ENCODE measurements around the gene GPER1.
"Not testable (repeated sequence)": the region's sequence is repeated elsewhere in the genome, so short reads cannot be mapped to it uniquely, and the experiment has no call there.

The GPER1 gene

DNA sequence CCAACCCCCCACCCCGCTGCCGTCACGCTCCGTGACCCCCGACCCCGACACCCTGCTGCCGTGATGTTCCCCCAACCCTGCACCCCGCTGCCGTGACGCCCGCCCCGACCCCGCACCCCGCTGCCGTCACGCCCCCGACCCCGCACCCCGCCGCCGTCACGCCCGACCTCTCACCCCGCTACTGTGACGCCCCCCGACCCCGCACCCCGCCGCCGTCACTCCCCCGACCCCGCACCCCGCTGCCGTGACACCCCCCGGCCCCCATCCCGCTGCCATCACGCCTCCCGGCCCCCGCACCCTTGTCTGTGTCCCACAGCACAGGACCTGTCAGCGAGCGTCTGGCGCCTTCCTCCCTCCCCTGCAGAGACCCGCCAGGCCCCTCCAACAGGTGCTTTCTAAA lies 13.9 kb upstream of the GPER1 start:
- DNase-seq (ENCODE audit: low spot score in 2 of 2); H3K27ac Mint-ChIP-seq; H3K4me3 Mint-ChIP-seq; H3K9me3 Mint-ChIP-seq; H3K36me3 Mint-ChIP-seq; ATAC-seq; H3K4me1 Mint-ChIP-seq: not testable (repeated sequence)

- H3K36me3 Mint-ChIP-seq: no peaks in the 10 kb centered on the region
- no peaks in the 10 kb centered on the region for H3K4me1 Mint-ChIP-seq
- H3K4me3 Mint-ChIP-seq: no peak overlapping the region
- no peak overlapping the region for H3K27ac Mint-ChIP-seq
- H3K9me3 Mint-ChIP-seq: no peaks in the 10 kb centered on the region
- no peak for DNase-seq (ENCODE audit: low spot score in 2 of 2)
- no peak for ATAC-seq
Measured at GRCh38 chr7:1074593-1075431, 13.1 kb upstream of the GPER1 start.

DNA sequence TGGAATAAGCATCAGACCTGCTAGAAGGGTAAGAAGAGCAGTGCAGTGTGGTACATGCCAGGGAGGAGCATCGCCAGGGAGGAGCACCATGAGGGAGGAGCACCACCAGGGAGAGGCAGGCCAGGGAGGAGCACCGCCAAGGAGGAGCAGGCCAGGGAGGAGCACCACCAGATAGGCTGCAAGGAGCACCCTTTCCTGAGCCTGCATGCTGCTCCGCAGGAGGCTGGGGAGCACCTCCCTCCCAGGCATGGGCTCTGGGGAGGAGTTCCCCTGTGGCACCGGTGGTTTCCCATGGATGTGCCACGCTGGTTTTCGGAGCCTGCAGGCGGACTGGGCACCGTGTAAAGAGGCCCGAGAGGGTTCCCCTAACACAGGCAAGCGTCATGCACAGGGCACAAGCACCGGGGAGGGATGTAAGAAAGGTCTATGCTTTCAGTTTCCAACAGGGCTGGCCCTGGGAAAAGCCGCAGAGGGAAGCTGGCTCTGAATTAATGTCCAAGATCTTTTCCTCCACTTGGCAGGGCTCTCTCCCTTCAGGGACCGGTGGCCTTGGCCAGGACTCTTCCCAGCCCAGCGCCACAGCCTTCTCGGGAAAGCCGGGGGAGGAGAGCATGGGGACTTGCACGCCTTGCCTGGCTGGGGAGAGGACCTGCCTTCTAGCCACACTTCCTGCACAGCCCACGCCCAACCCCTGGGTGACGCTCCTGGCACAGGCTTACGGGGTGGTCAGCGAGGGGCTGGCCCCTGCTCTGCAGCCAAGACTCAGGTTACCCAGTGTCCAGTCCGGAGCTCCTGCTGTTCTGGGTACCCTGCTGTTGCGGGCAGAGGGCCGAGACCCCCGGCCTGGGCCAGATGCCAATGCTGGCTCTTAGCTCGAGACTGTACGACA lies 11.5 kb upstream of the GPER1 start:
- no peak for DNase-seq (ENCODE audit: low spot score in 2 of 2)
- no peaks in the 10 kb centered on the region for H3K36me3 Mint-ChIP-seq
- no peaks in the 10 kb centered on the region for H3K4me1 Mint-ChIP-seq
- no peak overlapping the region for H3K4me3 Mint-ChIP-seq
- no peak for ATAC-seq
- no peaks in the 10 kb centered on the region for H3K9me3 Mint-ChIP-seq
- H3K27ac Mint-ChIP-seq: no peak overlapping the region

DNA sequence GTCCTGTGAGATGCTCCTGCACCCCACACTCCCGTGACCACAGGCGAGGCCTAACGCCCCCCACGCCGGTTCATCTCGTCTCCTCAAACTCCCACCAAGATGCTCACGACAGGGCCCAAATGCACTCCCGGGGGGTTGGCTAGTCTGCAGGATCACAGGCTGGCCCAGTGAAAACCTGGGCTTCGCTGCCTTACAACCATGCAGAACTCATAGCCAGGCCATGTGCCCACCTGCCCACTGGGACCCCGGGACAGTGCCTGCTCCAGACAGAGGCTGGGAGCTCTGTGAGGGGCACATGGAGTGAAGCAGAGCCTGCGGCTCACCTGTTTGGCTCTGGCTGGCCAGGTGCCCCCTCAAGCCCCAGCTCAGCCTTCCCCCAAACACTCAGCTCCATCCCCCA lies 9.4 kb upstream of the GPER1 start:
- Mint-ChIP-seq H3K27ac (no peak overlapping the region), H3K9me3 (no peaks in the 10 kb centered on the region), H3K4me3 (no peak overlapping the region), H3K36me3 (no peaks in the 10 kb centered on the region), H3K4me1 (no peaks in the 10 kb centered on the region)
- DNase-seq (ENCODE audit: low spot score in 2 of 2): no peak
- ATAC-seq: no peak

- no peaks in the 10 kb centered on the region for H3K9me3 Mint-ChIP-seq
- H3K36me3 Mint-ChIP-seq: no peaks in the 10 kb centered on the region
- DNase-seq (ENCODE audit: low spot score in 2 of 2): no peak
- H3K27ac Mint-ChIP-seq: no peak overlapping the region
- H3K4me1 Mint-ChIP-seq: no peaks in the 10 kb centered on the region
- no peak for ATAC-seq
- H3K4me3 Mint-ChIP-seq: no peak overlapping the region
Measured at GRCh38 chr7:1078985-1079384, 8.9 kb upstream of the GPER1 start.

DNA sequence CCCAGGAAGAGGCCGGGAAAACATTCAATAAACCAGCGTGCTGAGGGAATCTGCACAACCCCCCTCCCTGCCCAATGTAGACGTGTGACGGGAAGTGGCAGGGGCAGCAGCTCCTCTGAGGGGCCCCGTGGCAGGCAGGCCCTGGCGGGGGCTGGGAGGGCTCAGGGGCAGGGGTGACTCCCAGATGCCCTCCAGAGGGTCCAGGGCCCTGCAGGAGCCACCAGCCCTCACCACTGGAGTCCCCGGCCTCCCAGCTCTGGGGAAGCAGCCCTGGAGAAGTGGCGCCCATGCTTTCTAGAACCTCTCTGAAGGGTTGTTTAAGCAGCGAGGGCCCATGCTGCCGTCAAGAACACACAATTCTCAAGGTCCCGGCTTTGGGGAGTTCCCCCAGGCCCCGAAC lies 8.4 kb upstream of the GPER1 start:
- H3K36me3 Mint-ChIP-seq: no peaks in the 10 kb centered on the region
- H3K9me3 Mint-ChIP-seq: no peaks in the 10 kb centered on the region
- ATAC-seq: no peak
- H3K4me3 Mint-ChIP-seq: no peak overlapping the region
- no peak for DNase-seq (ENCODE audit: low spot score in 2 of 2)
- no peak overlapping the region for H3K27ac Mint-ChIP-seq
- H3K4me1 Mint-ChIP-seq: no peaks in the 10 kb centered on the region

DNA sequence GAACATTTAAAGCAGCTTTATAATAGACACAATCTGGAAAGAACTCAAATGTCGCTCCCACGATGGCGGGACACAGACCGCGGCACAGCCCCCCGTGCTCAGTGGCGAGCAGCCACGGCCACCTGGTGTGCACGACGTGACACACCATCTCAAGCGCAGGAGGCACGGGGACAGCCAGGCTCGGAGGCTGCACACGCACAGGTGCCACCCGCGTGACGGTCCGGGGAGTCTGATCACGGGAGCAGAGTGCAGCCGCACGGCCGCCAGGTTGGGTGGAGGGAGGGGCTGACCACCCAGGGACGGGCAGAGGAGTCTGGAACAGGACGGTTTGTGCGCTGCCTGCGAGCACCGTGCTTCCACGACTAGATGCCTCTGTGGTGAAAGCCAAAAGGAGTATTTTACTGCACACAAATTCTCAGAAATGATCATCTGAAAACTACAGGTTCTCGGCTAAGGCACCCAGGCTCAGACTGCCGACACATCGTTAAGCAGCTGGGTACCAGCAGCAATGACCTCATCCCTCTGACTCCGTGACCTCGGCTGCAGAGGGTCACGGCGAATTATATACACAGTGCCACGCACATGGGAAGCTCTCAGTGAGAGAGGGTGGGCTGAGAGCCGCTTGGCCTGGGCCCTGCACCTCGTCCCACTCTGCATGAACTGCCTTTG lies 7.5 kb upstream of the GPER1 start:
- no peak for ATAC-seq
- Mint-ChIP-seq H3K36me3 (no peaks in the 10 kb centered on the region), H3K4me1 (no peaks in the 10 kb centered on the region), H3K4me3 (no peak overlapping the region), H3K9me3 (no peaks in the 10 kb centered on the region), H3K27ac (no peak overlapping the region)
- no peak for DNase-seq (ENCODE audit: low spot score in 2 of 2)

DNA sequence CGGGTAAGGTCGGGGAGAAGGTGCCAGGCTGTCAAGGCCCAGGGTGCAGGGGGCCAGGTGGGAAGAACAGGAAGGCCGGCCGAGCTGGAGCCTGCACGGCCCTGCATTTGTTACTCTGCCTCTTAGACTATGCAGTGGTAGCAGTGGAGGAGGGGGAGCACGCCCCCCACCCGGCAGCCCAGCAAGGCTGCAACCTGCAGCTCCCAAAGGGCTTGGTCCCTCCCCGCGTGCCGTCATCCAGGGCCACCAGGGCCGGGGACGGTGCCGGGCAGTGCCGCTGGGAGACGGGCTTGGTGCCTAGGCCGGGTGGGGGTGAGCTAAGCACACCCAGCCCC lies 7.0 kb upstream of the GPER1 start:
- ATAC-seq (no peak), DNase-seq (ENCODE audit: low spot score in 2 of 2) (no peak)
- Mint-ChIP-seq H3K4me1 (no peaks in the 10 kb centered on the region), H3K27ac (no peak overlapping the region), H3K4me3 (no peak overlapping the region), H3K9me3 (no peaks in the 10 kb centered on the region), H3K36me3 (no peaks in the 10 kb centered on the region)

DNA sequence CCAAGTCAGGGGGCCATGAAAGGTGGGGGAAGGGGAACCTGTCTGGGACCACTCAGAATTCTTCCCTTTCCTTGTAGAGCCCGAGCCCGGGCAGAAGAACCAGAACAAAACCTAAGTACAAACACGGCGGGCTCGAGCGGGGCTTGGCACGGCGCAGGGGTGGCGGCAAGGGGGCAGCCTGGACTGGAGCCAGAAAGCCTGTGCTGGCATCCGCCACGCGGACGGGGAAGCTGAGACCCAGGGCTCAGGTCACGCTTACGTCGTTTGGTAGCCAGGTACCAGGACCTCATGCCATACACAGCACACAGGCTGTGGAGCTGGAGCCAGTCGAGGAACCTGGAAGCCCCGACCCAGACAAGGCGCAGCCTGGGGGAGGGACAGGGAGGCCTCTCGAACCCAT lies 6.6 kb upstream of the GPER1 start:
- no peak overlapping the region for H3K27ac Mint-ChIP-seq
- H3K36me3 Mint-ChIP-seq: no peaks in the 10 kb centered on the region

DNA sequence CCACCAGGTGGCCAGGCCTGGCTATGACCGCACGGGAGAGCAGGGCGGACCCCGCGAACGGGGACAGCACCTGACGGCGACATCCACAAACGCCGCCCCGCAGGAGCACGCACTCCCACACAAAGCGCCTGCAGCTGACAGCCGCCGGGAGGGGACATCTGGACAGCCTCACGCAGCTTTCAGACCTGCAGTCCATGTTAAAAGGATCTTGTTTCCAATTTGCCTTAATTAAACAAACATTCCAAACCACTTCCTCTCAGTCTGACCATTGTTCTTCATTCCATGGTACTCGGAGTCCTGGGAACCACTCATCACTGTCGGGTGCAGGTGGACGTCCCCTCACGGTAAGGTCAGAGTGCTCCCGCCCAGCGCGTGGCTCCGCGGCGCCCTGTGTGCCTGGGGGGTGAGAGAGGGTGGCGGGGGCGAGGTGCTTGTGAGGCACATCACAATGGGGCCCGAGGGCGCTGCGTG lies 5.9 kb upstream of the GPER1 start:
- ATAC-seq: no peak
- DNase-seq (ENCODE audit: low spot score in 2 of 2): no peak
- Mint-ChIP-seq H3K4me1 (peaks cover 5% of the 10 kb centered on the region), H3K9me3 (no peaks in the 10 kb centered on the region), H3K4me3 (no peak overlapping the region), H3K27ac (no peak overlapping the region), H3K36me3 (no peaks in the 10 kb centered on the region)

More for the DNA sequence above, 6.6 kb upstream of the GPER1 start:
- Mint-ChIP-seq H3K4me3 (no peak overlapping the region), H3K9me3 (no peaks in the 10 kb centered on the region), H3K4me1 (no peaks in the 10 kb centered on the region)
- no peak for ATAC-seq
- no peak for DNase-seq (ENCODE audit: low spot score in 2 of 2)

DNA sequence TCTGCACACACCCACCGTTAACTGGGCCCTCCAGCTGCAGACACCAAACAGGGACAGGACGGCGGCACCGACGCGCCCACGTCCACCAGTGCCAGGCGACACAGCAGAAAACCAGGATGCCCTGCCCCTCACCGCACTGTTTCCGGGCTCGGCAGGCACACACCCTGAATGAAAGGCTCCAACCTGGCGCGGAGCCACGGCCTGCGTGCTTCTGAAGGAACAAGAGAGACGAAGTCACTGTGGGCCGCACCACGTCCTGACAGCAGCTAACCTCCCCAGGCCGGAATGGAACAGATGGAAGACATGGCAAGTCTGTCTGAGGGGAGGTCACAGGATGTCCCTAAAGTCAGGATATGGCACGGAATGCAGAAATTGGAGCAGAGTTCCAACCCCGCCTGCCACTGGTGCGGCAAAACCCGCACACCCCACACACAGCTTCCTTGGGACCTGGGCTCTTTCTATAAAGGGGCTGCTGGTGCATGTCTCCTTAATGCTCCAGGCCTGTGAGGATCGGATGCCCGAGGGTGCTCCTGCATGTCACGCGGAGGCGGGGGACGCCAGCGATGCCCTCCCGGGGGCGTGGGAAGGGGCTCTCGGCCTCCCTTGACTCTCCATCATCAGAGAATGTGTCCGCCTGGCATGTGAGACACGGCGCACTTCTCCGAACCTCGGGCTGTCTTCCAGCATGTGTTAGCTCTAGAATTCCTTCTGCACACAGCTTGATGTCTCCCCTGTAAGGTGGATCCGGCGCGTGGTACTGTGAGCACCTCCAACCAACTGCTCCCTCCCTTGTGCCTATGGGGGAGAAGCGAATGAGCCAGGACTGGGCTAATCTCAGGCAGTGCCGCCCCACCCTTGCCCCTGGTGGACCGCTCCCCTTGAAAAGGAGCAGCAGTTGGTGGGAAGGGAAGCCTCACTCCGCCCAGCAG lies 3.9 kb upstream of the GPER1 start:
- Mint-ChIP-seq H3K27ac (no peak overlapping the region), H3K4me1 (peaks cover 8% of the 10 kb centered on the region), H3K4me3 (no peak overlapping the region), H3K9me3 (no peaks in the 10 kb centered on the region), H3K36me3 (no peaks in the 10 kb centered on the region)
- DNase-seq (ENCODE audit: low spot score in 2 of 2): no peak
- ATAC-seq: no peak

DNA sequence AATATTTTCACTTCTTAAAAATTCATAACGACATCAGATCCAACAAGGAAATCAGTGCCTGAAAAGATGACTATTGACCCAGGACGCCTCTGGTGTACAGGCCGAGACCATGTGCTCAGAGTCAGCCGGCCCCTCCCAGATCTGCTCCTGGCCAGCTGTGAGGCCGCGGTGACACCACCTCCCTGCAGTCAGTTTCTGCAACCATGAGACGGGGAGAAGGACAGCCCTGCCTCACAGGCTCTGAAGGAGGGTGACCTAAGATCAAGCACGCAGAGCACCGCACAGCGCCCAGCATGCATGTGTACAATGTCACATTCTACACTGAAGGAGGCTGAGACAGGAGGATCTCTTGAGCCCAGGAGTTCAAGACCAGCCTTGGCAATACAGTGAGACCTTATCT lies 2.6 kb upstream of the GPER1 start:
- peaks cover 8% of the 10 kb centered on the region for H3K4me1 Mint-ChIP-seq
- DNase-seq (ENCODE audit: low spot score in 2 of 2) (no peak), ATAC-seq (no peak)
- H3K9me3 Mint-ChIP-seq: no peaks in the 10 kb centered on the region
- H3K36me3 Mint-ChIP-seq: no peaks in the 10 kb centered on the region
- no peak overlapping the region for H3K27ac Mint-ChIP-seq
- H3K4me3 Mint-ChIP-seq: no peak overlapping the region

DNA sequence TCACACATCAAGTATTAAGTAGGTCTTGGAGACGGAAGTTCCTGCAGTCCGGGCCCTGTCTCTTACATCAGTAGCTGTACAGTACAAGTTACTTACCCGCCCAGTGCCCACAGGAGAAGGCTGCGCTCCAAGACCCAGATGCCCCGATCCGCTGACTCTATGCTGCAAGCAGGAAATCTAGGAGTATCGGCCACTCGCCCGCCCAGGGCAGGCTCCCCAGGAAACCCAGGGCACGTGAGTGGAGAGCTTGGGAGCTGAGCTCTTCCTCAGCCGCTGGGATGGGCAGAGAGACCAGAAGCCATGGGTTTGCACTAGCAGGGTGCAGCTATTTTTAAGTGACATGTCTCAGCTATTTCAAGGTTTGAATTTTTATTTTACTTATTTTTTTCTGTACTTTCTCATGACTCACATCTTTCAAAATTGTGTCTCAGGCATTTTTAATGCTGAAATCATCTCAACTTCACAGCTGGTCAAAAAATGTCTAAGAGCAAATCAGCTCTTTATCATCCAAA lies 1.9 kb upstream of the GPER1 start:
- ATAC-seq (no peak), DNase-seq (ENCODE audit: low spot score in 2 of 2) (no peak)
- H3K9me3 Mint-ChIP-seq: no peaks in the 10 kb centered on the region
- no peak overlapping the region for H3K27ac Mint-ChIP-seq
- H3K4me1 Mint-ChIP-seq: peaks cover 8% of the 10 kb centered on the region
- no peak overlapping the region for H3K4me3 Mint-ChIP-seq
- no peaks in the 10 kb centered on the region for H3K36me3 Mint-ChIP-seq

DNA sequence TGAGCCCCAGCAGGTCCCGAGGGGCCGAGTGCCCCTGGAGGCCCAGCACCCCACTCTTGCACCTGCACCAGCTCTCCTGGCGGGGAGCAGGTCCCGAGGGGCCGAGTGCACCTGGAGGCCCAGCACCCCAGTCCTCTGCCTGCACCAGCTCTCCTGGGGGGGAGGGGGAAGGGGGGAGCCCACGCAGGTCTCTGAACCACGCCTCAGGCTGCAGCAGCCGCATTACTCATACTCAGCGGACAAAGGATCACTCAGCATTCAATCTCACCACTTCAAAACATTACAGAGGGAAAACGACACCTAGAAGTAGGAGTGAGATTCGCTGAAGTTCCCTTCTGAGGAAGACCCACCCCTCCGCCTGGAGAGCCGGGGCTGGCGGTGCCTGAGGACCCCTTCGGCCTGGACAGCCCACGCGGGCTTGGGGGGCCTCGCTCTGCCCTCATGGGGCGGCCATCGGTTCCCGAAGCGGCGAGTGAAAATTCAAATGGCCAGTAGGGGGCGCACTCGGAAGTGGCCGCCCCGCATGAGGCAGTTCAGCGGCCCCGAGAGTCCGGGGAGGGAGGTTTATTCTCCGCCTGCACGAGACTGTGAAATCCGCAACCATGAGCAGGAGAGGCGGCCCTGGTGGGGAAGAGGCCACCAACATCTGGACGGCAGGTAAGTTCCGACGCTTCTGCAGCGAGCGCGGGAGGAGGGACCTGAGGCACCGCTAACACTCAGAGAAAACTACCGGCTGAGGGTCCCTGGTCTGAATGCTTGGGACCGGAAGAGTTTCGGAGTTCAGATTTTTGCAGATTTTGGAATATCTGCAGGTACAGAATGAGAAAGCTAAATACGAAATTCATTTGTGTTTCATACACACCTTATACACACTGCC lies 1.1 kb upstream of the GPER1 start:
- Mint-ChIP-seq H3K36me3 (no peaks in the 10 kb centered on the region), H3K4me1 (peaks cover 16% of the 10 kb centered on the region), H3K4me3 (peak overlapping the region; percentile 59), H3K27ac (peak overlapping the region; percentile 26), H3K9me3 (no peaks in the 10 kb centered on the region)
- peak; percentile 90 for ATAC-seq
- DNase-seq (ENCODE audit: low spot score in 2 of 2): peak; percentile 86 to 90
